ENCODE results near the gene INSR.
"Not testable (repeated sequence)": the region's sequence is repeated elsewhere in the genome, so short reads cannot be mapped to it uniquely, and the experiment has no call there.

The INSR gene

GRCh38 chr19:7211191-7211951, 82.8 kb downstream of the INSR start:
- H4K12ac ChIP-seq (ENCODE audit: low read depth, low read length) = no peak overlapping the region
- WGBS (ENCODE audit: extremely low coverage, insufficient coverage, insufficient read length) = no CpG with 5 or more reads among the region's 21 CpGs
- peak; percentile 49 to 70 for DNase-seq
- H3K4me3 ChIP-seq (ENCODE audit: low read depth, low read length) = no peak overlapping the region
- no peaks in the 10 kb centered on the region for H3K27me3 ChIP-seq (ENCODE audit: insufficient read depth, low read length)
- no peak overlapping the region for H3K27ac ChIP-seq (ENCODE audit: low read depth, low read length)
- no peak overlapping the region for H3K18ac ChIP-seq (ENCODE audit: low read length)
- peaks cover 0 to 3% of the 10 kb centered on the region in 2 experiments for H3K4me1 ChIP-seq (ENCODE audit: control insufficient read depth in 1 of 2, insufficient read depth in 2 of 2, low read length in 2 of 2)
- no peaks in the 10 kb centered on the region for H3K79me2 ChIP-seq (ENCODE audit: control insufficient read depth, insufficient read depth, low read length, poor library complexity)
- H4K8ac ChIP-seq (ENCODE audit: low read depth, low read length) = no peak overlapping the region
- H2BK12ac ChIP-seq (ENCODE audit: low read length) = no peak overlapping the region
- no peak overlapping the region for H2BK120ac ChIP-seq (ENCODE audit: insufficient read depth, low read length, poor library complexity)
- H3K4me2 ChIP-seq (ENCODE audit: low read length) = no peak overlapping the region
- no peak overlapping the region for H2AK5ac ChIP-seq (ENCODE audit: low read length)
- peak overlapping the region; percentile 0 for H2AFZ ChIP-seq (ENCODE audit: insufficient read depth, low read length, poor library complexity)
- no peak overlapping the region for H3K14ac ChIP-seq (ENCODE audit: low read length)
- H3K9me3 ChIP-seq (ENCODE audit: insufficient read depth, low read depth, low read length) = no peaks in the 10 kb centered on the region
- H3K4ac ChIP-seq (ENCODE audit: low read depth, low read length) = no peak overlapping the region
- no peak overlapping the region for H3K9ac ChIP-seq (ENCODE audit: low read length)
- no peaks in the 10 kb centered on the region for H3K36me3 ChIP-seq (ENCODE audit: control insufficient read depth in 1 of 2, insufficient read depth in 2 of 2, low read length in 2 of 2)
- H3K23ac ChIP-seq (ENCODE audit: low read length) = no peak overlapping the region
- H4K91ac ChIP-seq (ENCODE audit: low read depth, low read length) = no peak overlapping the region
- H2BK5ac ChIP-seq (ENCODE audit: low read depth, low read length, poor library complexity) = no peak overlapping the region
- no peaks in the 10 kb centered on the region for H3K79me1 ChIP-seq (ENCODE audit: low read length)

- Histone ChIP-seq H2BK120ac (ENCODE audit: insufficient read depth, low read length, poor library complexity) (no peak overlapping the region), H3K9me3 (ENCODE audit: insufficient read depth, low read depth, low read length) (no peaks in the 10 kb centered on the region), H2BK5ac (ENCODE audit: low read depth, low read length, poor library complexity) (no peak overlapping the region), H2BK12ac (ENCODE audit: low read length) (no peak overlapping the region), H4K12ac (ENCODE audit: low read depth, low read length) (no peak overlapping the region), H3K36me3 (ENCODE audit: control insufficient read depth in 1 of 2, insufficient read depth in 2 of 2, low read length in 2 of 2) (no peaks in the 10 kb centered on the region), H3K27ac (ENCODE audit: low read depth, low read length) (no peak overlapping the region), H3K14ac (ENCODE audit: low read length) (no peak overlapping the region), H4K91ac (ENCODE audit: low read depth, low read length) (no peak overlapping the region), H3K79me1 (ENCODE audit: low read length) (no peaks in the 10 kb centered on the region), H2AFZ (ENCODE audit: insufficient read depth, low read length, poor library complexity) (no peak overlapping the region), H3K4me2 (ENCODE audit: low read length) (no peak overlapping the region), H3K4ac (ENCODE audit: low read depth, low read length) (no peak overlapping the region), H3K79me2 (ENCODE audit: control insufficient read depth, insufficient read depth, low read length, poor library complexity) (no peaks in the 10 kb centered on the region), H3K9ac (ENCODE audit: low read length) (no peak overlapping the region), H2AK5ac (ENCODE audit: low read length) (no peak overlapping the region), H3K27me3 (ENCODE audit: insufficient read depth, low read length) (no peaks in the 10 kb centered on the region), H3K4me3 (ENCODE audit: low read depth, low read length) (no peak overlapping the region), H4K8ac (ENCODE audit: low read depth, low read length) (no peak overlapping the region), H3K4me1 (ENCODE audit: control insufficient read depth in 1 of 2, insufficient read depth in 2 of 2, low read length in 2 of 2) (peaks cover 0 to 3% of the 10 kb centered on the region in 2 experiments), H3K23ac (ENCODE audit: low read length) (no peak overlapping the region), H3K18ac (ENCODE audit: low read length) (no peak overlapping the region)
- no CpG with 5 or more reads among the region's 4 CpGs for WGBS (ENCODE audit: extremely low coverage, insufficient coverage, insufficient read length)
- DNase-seq = no peak
Measured at GRCh38 chr19:7210359-7210758, 83.9 kb downstream of the INSR start.

DNA sequence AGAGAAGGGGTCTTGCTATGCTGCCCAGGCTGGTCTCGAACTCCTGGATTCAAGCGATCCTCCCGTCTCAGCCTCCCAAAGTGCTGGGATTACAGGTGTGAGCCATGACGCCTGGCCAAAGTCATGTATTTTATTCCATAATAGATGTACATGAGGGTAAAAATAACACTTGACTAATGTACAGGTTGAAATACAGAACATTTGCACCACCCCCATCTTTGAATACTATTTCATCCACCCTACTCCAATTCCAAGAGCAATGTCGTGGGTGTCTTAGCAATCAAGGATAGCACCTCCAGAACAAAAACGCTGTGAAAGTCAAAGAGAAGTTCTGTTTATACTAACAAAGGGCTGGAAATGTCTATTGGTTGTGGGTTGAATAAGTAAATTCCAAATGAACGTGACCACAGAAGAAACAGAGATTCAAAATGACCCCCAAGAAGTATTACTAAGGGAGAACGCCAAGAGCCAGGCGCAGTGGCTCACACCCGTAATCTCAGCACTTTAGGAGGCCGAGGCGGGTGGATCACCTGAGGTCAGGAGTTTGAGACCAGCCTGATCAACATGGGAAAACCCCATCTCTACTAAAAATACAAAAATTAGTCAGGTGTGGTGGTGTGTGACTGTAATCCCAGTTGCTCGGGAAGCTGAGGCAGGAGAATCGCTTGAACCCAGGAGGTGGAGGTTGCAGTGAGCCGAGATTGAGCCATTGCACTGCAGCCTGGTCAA, 84.5 kb downstream of the INSR start:
- H2BK5ac ChIP-seq (ENCODE audit: low read depth, low read length, poor library complexity); H3K4me3 ChIP-seq (ENCODE audit: low read depth, low read length); H3K4me2 ChIP-seq (ENCODE audit: low read length); H3K79me1 ChIP-seq (ENCODE audit: low read length); H3K9me3 ChIP-seq (ENCODE audit: insufficient read depth, low read depth, low read length); H3K27me3 ChIP-seq (ENCODE audit: insufficient read depth, low read length); H4K12ac ChIP-seq (ENCODE audit: low read depth, low read length); H4K8ac ChIP-seq (ENCODE audit: low read depth, low read length); H2BK120ac ChIP-seq (ENCODE audit: insufficient read depth, low read length, poor library complexity); H2BK12ac ChIP-seq (ENCODE audit: low read length); H3K4me1 ChIP-seq (ENCODE audit: control insufficient read depth in 1 of 2, insufficient read depth in 2 of 2, low read length in 2 of 2); H3K18ac ChIP-seq (ENCODE audit: low read length); H3K14ac ChIP-seq (ENCODE audit: low read length); H3K4ac ChIP-seq (ENCODE audit: low read depth, low read length); H2AK5ac ChIP-seq (ENCODE audit: low read length); H3K9ac ChIP-seq (ENCODE audit: low read length); H3K27ac ChIP-seq (ENCODE audit: low read depth, low read length); DNase-seq; H3K36me3 ChIP-seq (ENCODE audit: control insufficient read depth in 1 of 2, insufficient read depth in 2 of 2, low read length in 2 of 2); H2AFZ ChIP-seq (ENCODE audit: insufficient read depth, low read length, poor library complexity); H3K79me2 ChIP-seq (ENCODE audit: control insufficient read depth, insufficient read depth, low read length, poor library complexity); H4K91ac ChIP-seq (ENCODE audit: low read depth, low read length); H3K23ac ChIP-seq (ENCODE audit: low read length): not testable (repeated sequence)
- no CpG with 5 or more reads among the region's 15 CpGs for WGBS (ENCODE audit: extremely low coverage, insufficient coverage, insufficient read length)

- not testable (repeated sequence) for H2BK12ac ChIP-seq (ENCODE audit: low read length); H3K79me1 ChIP-seq (ENCODE audit: low read length); H4K12ac ChIP-seq (ENCODE audit: low read depth, low read length); H3K9me3 ChIP-seq (ENCODE audit: insufficient read depth, low read depth, low read length); H3K36me3 ChIP-seq (ENCODE audit: control insufficient read depth in 1 of 2, insufficient read depth in 2 of 2, low read length in 2 of 2); H3K79me2 ChIP-seq (ENCODE audit: control insufficient read depth, insufficient read depth, low read length, poor library complexity); H4K91ac ChIP-seq (ENCODE audit: low read depth, low read length); H3K9ac ChIP-seq (ENCODE audit: low read length); H2BK5ac ChIP-seq (ENCODE audit: low read depth, low read length, poor library complexity); H3K23ac ChIP-seq (ENCODE audit: low read length); H3K4me1 ChIP-seq (ENCODE audit: control insufficient read depth in 1 of 2, insufficient read depth in 2 of 2, low read length in 2 of 2); H4K8ac ChIP-seq (ENCODE audit: low read depth, low read length); H3K4me3 ChIP-seq (ENCODE audit: low read depth, low read length); H2BK120ac ChIP-seq (ENCODE audit: insufficient read depth, low read length, poor library complexity); H2AFZ ChIP-seq (ENCODE audit: insufficient read depth, low read length, poor library complexity); H3K27me3 ChIP-seq (ENCODE audit: insufficient read depth, low read length); H3K4me2 ChIP-seq (ENCODE audit: low read length); H2AK5ac ChIP-seq (ENCODE audit: low read length); H3K27ac ChIP-seq (ENCODE audit: low read depth, low read length); DNase-seq; H3K4ac ChIP-seq (ENCODE audit: low read depth, low read length); H3K14ac ChIP-seq (ENCODE audit: low read length); H3K18ac ChIP-seq (ENCODE audit: low read length)
- WGBS (ENCODE audit: extremely low coverage, insufficient coverage, insufficient read length) = no CpG with 5 or more reads among the region's 3 CpGs
Measured at GRCh38 chr19:7209036-7209435, 85.2 kb downstream of the INSR start.

All from trophoblast cell (in vitro differentiated cells and primary cell).